GM19193 (cell line): ENCODE measurements around the gene ZNF530.

ENCODE experiments used
- POLR2A ChIP-seq: IDR thresholded peaks from 4 replicates; pipeline ENCODE4 v1.6.1; 2011; ENCODE audit not compliant: insufficient read depth, insufficient read length; ENCODE audit errors: extremely low read depth

Gene ZNF530

GRCh38 chr19:57587529-57587928 is 12.2 kb upstream of the ZNF530 start:
- no peak for TF ChIP-seq POLR2A

GRCh38 chr19:57599377-57599760 is 316 bp upstream of the ZNF530 start:
- TF ChIP-seq POLR2A = no peak

- TF ChIP-seq POLR2A = no peak
These were observed 7.2 kb downstream of the ZNF530 start for GRCh38 chr19:57606931-57607330.

GRCh38 chr19:57611113-57611512 is 11.4 kb downstream of the ZNF530 start:
- TF ChIP-seq POLR2A = no peak

- peak; percentile 74 for TF ChIP-seq POLR2A
These were observed 14.5 kb downstream of the ZNF530 start, which contains the start of gene ZNF134 for GRCh38 chr19:57613941-57614743. Gene ZNF134, plus strand, starts transcription at chr19:57614242. Its CDS starts 5,227 bp downstream, at chr19:57619469.

- TF ChIP-seq POLR2A = no peak
These were observed 15.7 kb downstream of the ZNF530 start for GRCh38 chr19:57615346-57615745.

GRCh38 chr19:57620673-57621348 is 21.1 kb downstream of the ZNF530 start:
- TF ChIP-seq POLR2A = no peak

GRCh38 chr19:57623091-57623490 is 23.4 kb downstream of the ZNF530 start:
- no peak for TF ChIP-seq POLR2A

- peak; percentile 70 for TF ChIP-seq POLR2A
These were observed 33.5 kb downstream of the ZNF530 start, which contains the start of gene ZNF211 for GRCh38 chr19:57632987-57633831. Gene ZNF211, plus strand, starts transcription at chr19:57633168. Its CDS starts 179 bp downstream, at chr19:57633347.

GRCh38 chr19:57633832-57634131 is 34.1 kb downstream of the ZNF530 start:
- TF ChIP-seq POLR2A = no peak

GRCh38 chr19:57637379-57637778 is 37.7 kb downstream of the ZNF530 start:
- TF ChIP-seq POLR2A = no peak

GRCh38 chr19:57641715-57642234 is 42.1 kb downstream of the ZNF530 start:
- no peak for TF ChIP-seq POLR2A

- no peak for TF ChIP-seq POLR2A
These were observed 42.8 kb downstream of the ZNF530 start for GRCh38 chr19:57642396-57643046.

GRCh38 chr19:57643734-57644133 is 44.0 kb downstream of the ZNF530 start:
- no peak for TF ChIP-seq POLR2A

GRCh38 chr19:57648331-57649003 is 48.8 kb downstream of the ZNF530 start:
- no peak for TF ChIP-seq POLR2A

- no peak for TF ChIP-seq POLR2A
These were observed 51.9 kb downstream of the ZNF530 start for GRCh38 chr19:57651654-57651996.
